ENCODE results near the gene PCSK5. TPM values are rescaled to one million over a fixed set of nuclear protein-coding genes. Genes with fewer than 3 reads are reported as not detected.

The PCSK5 gene
- total RNA-seq, 5 donors from 2014 or later (not counting 1 experiment from before 2014, with no cell fraction given) = 9.1 to 24.1 (median 12.7) TPM

DNA sequence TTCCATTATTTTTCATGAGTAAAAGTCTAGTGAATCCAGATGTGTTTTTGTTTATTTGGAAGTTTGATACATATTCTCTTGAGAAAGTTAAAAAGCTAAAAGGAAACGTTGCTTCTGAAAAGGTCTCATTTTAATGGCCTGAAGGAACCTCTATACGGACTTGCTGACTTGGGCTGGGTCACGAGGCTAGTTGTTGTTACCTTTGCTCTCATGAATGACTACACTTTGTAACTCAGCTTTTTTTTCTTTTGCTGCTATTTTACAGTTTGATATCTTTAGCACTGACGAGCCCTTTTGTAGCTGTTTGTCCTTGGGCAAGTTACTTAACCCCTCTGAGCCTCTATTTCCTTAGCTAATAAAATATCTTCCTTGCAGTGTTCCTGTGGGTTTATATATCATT, 211.5 kb downstream of the PCSK5 start:
- no peak overlapping the region for H3K4me3 Mint-ChIP-seq
- H3K4me1 ChIP-seq (ENCODE audit: control insufficient read depth in 1 of 2, extremely low read depth in 1 of 2, insufficient read depth in 2 of 2, low read length in 2 of 2) = peaks cover 0 to 7% of the 10 kb centered on the region in 2 experiments
- DNase-seq (no peak), ATAC-seq (replicated peaks in 1 of 4) (no peak)
- ChIA-PET POLR2A (interaction anchor here in 1 of 2 donors (0.6 kb wide), 1 partner anchor 40 kb away, joined by 4 read pairs; no protein-coding TSS in a partner anchor), CTCF (no interaction called here)
- H3K27ac ChIP-seq (ENCODE audit: low read length) = no peak overlapping the region
- peaks cover 54% of the 10 kb centered on the region for H3K36me3 Mint-ChIP-seq
- H3K4me1 Mint-ChIP-seq = peaks cover 10 to 26% (median 11%) of the 10 kb centered on the region in 3 donors
- peaks cover 0 to 6% of the 10 kb centered on the region in 2 donors for H3K36me3 ChIP-seq (ENCODE audit: control insufficient read depth in 2 of 2, extremely low read depth in 1 of 2, insufficient read depth in 1 of 2, low read length in 1 of 2)
- no peaks in the 10 kb centered on the region for H3K27me3 ChIP-seq (replicated peaks in 1 of 2; ENCODE audit: control insufficient read depth in 2 of 2, extremely low read depth in 1 of 2, insufficient read depth in 2 of 2, low read length in 1 of 2)
- H3K9me3 Mint-ChIP-seq = no peaks in the 10 kb centered on the region
- no peaks in the 10 kb centered on the region for H3K27me3 Mint-ChIP-seq
- H3K4me3 ChIP-seq (ENCODE audit: control insufficient read depth in 1 of 2, extremely low read depth in 1 of 2, low read length in 1 of 2) = no peak overlapping the region
- no peak overlapping the region for H3K27ac Mint-ChIP-seq
- H3K9me3 ChIP-seq = no peaks in the 10 kb centered on the region
- 88% methylated on average over 3 of the region's 4 CpGs for WGBS (ENCODE audit: insufficient coverage)

GRCh38 chr9:76103531-76104315, 213.2 kb downstream of the PCSK5 start:
- Mint-ChIP-seq H3K4me1 (peaks cover 10 to 21% (median 11%) of the 10 kb centered on the region in 3 donors), H3K36me3 (peaks cover 46% of the 10 kb centered on the region), H3K4me3 (no peak overlapping the region), H3K27me3 (no peaks in the 10 kb centered on the region), H3K27ac (no peak overlapping the region), H3K9me3 (no peaks in the 10 kb centered on the region)
- no peak for ATAC-seq (replicated peaks in 1 of 4)
- H3K4me1 ChIP-seq (ENCODE audit: control insufficient read depth in 1 of 2, extremely low read depth in 1 of 2, insufficient read depth in 2 of 2, low read length in 2 of 2) = peaks cover 0 to 7% of the 10 kb centered on the region in 2 experiments
- H3K27ac ChIP-seq (ENCODE audit: low read length) = no peak overlapping the region
- no peak for DNase-seq
- CTCF ChIA-PET = interaction anchor here in 1 of 2 donors (0.6 kb wide), 1 partner anchor 90 kb away, joined by 3 read pairs; no protein-coding TSS in a partner anchor
- H3K36me3 ChIP-seq (ENCODE audit: control insufficient read depth in 2 of 2, extremely low read depth in 1 of 2, insufficient read depth in 1 of 2, low read length in 1 of 2) = peaks cover 3 to 7% of the 10 kb centered on the region in 2 donors
- H3K4me3 ChIP-seq (ENCODE audit: control insufficient read depth in 1 of 2, extremely low read depth in 1 of 2, low read length in 1 of 2) = no peak overlapping the region
- POLR2A ChIA-PET = no interaction called here
- H3K27me3 ChIP-seq (replicated peaks in 1 of 2; ENCODE audit: control insufficient read depth in 2 of 2, extremely low read depth in 1 of 2, insufficient read depth in 2 of 2, low read length in 1 of 2) = no peaks in the 10 kb centered on the region
- no peaks in the 10 kb centered on the region for H3K9me3 ChIP-seq
- 100% methylated on average over 2 of the region's 6 CpGs for WGBS (ENCODE audit: insufficient coverage)

GRCh38 chr9:76107482-76107881, 217.0 kb downstream of the PCSK5 start:
- CTCF ChIA-PET = no interaction called here
- Mint-ChIP-seq H3K9me3 (no peaks in the 10 kb centered on the region), H3K36me3 (peaks cover 31% of the 10 kb centered on the region)

GRCh38 chr9:76109953-76110352, 219.5 kb downstream of the PCSK5 start:
- peaks cover 9% of the 10 kb centered on the region for H3K36me3 Mint-ChIP-seq
- no peaks in the 10 kb centered on the region for H3K9me3 Mint-ChIP-seq
- Histone ChIP-seq H3K36me3 (ENCODE audit: control insufficient read depth in 2 of 2, extremely low read depth in 1 of 2, insufficient read depth in 1 of 2, low read length in 1 of 2) (peaks cover 3 to 7% of the 10 kb centered on the region in 2 donors), H3K4me1 (ENCODE audit: control insufficient read depth in 1 of 2, extremely low read depth in 1 of 2, insufficient read depth in 2 of 2, low read length in 2 of 2) (no peaks in the 10 kb centered on the region), H3K27ac (ENCODE audit: low read length) (no peak overlapping the region), H3K4me3 (ENCODE audit: control insufficient read depth in 1 of 2, extremely low read depth in 1 of 2, low read length in 1 of 2) (no peak overlapping the region), H3K9me3 (no peaks in the 10 kb centered on the region), H3K27me3 (replicated peaks in 1 of 2; ENCODE audit: control insufficient read depth in 2 of 2, extremely low read depth in 1 of 2, insufficient read depth in 2 of 2, low read length in 1 of 2) (no peaks in the 10 kb centered on the region)
- no peak for ATAC-seq (replicated peaks in 1 of 4)
- no peak overlapping the region for H3K4me3 Mint-ChIP-seq
- CTCF ChIA-PET = no interaction called here
- POLR2A ChIA-PET = no interaction called here
- H3K4me1 Mint-ChIP-seq = no peaks in the 10 kb centered on the region
- WGBS (ENCODE audit: insufficient coverage) = 64% methylated on average over 2 of the region's 2 CpGs
- DNase-seq = no peak
- no peak overlapping the region for H3K27ac Mint-ChIP-seq
- no peaks in the 10 kb centered on the region for H3K27me3 Mint-ChIP-seq

More at GRCh38 chr9:76107482-76107881, 217.0 kb downstream of the PCSK5 start:
- H3K27me3 Mint-ChIP-seq = no peaks in the 10 kb centered on the region
- Histone ChIP-seq H3K36me3 (ENCODE audit: control insufficient read depth in 2 of 2, extremely low read depth in 1 of 2, insufficient read depth in 1 of 2, low read length in 1 of 2) (peaks cover 3 to 7% of the 10 kb centered on the region in 2 donors), H3K4me3 (ENCODE audit: control insufficient read depth in 1 of 2, extremely low read depth in 1 of 2, low read length in 1 of 2) (no peak overlapping the region), H3K27me3 (replicated peaks in 1 of 2; ENCODE audit: control insufficient read depth in 2 of 2, extremely low read depth in 1 of 2, insufficient read depth in 2 of 2, low read length in 1 of 2) (no peaks in the 10 kb centered on the region), H3K9me3 (no peaks in the 10 kb centered on the region), H3K27ac (ENCODE audit: low read length) (no peak overlapping the region), H3K4me1 (ENCODE audit: control insufficient read depth in 1 of 2, extremely low read depth in 1 of 2, insufficient read depth in 2 of 2, low read length in 2 of 2) (no peaks in the 10 kb centered on the region)
- DNase-seq (no peak), ATAC-seq (replicated peaks in 1 of 4) (no peak)
- H3K27ac Mint-ChIP-seq = no peak overlapping the region
- no peak overlapping the region for H3K4me3 Mint-ChIP-seq
- POLR2A ChIA-PET = no interaction called here
- 100% methylated on average over 2 of the region's 4 CpGs for WGBS (ENCODE audit: insufficient coverage)
- H3K4me1 Mint-ChIP-seq = peaks cover 0 to 2% (median 0%) of the 10 kb centered on the region in 3 donors

GRCh38 chr9:76112151-76112550, 221.7 kb downstream of the PCSK5 start:
- H3K4me1 ChIP-seq (ENCODE audit: control insufficient read depth in 1 of 2, extremely low read depth in 1 of 2, insufficient read depth in 2 of 2, low read length in 2 of 2) = peaks cover 0 to 2% of the 10 kb centered on the region in 2 experiments
- no peaks in the 10 kb centered on the region for H3K27me3 ChIP-seq (replicated peaks in 1 of 2; ENCODE audit: control insufficient read depth in 2 of 2, extremely low read depth in 1 of 2, insufficient read depth in 2 of 2, low read length in 1 of 2)
- POLR2A ChIA-PET = no interaction called here
- Mint-ChIP-seq H3K27ac (no peak overlapping the region), H3K9me3 (no peaks in the 10 kb centered on the region), H3K27me3 (no peaks in the 10 kb centered on the region), H3K4me1 (no peaks in the 10 kb centered on the region), H3K36me3 (peaks cover 9% of the 10 kb centered on the region), H3K4me3 (no peak overlapping the region)
- no CpG with 5 or more reads among the region's 2 CpGs for WGBS (ENCODE audit: insufficient coverage)
- H3K36me3 ChIP-seq (ENCODE audit: control insufficient read depth in 2 of 2, extremely low read depth in 1 of 2, insufficient read depth in 1 of 2, low read length in 1 of 2) = peaks cover 3 to 7% of the 10 kb centered on the region in 2 donors
- CTCF ChIA-PET = no interaction called here
- no peak for DNase-seq
- no peaks in the 10 kb centered on the region for H3K9me3 ChIP-seq
- H3K27ac ChIP-seq (ENCODE audit: low read length) = no peak overlapping the region
- no peak overlapping the region for H3K4me3 ChIP-seq (ENCODE audit: control insufficient read depth in 1 of 2, extremely low read depth in 1 of 2, low read length in 1 of 2)
- no peak for ATAC-seq (replicated peaks in 1 of 4)

GRCh38 chr9:76114144-76114543, 223.7 kb downstream of the PCSK5 start:
- no CpG with 5 or more reads among the region's 3 CpGs for WGBS (ENCODE audit: insufficient coverage)
- H3K9me3 Mint-ChIP-seq = no peaks in the 10 kb centered on the region
- H3K27me3 Mint-ChIP-seq = no peaks in the 10 kb centered on the region
- Histone ChIP-seq H3K27ac (ENCODE audit: low read length) (no peak overlapping the region), H3K9me3 (no peaks in the 10 kb centered on the region), H3K36me3 (ENCODE audit: control insufficient read depth in 2 of 2, extremely low read depth in 1 of 2, insufficient read depth in 1 of 2, low read length in 1 of 2) (no peaks in the 10 kb centered on the region), H3K27me3 (replicated peaks in 1 of 2; ENCODE audit: control insufficient read depth in 2 of 2, extremely low read depth in 1 of 2, insufficient read depth in 2 of 2, low read length in 1 of 2) (no peaks in the 10 kb centered on the region), H3K4me1 (ENCODE audit: control insufficient read depth in 1 of 2, extremely low read depth in 1 of 2, insufficient read depth in 2 of 2, low read length in 2 of 2) (peaks cover 0 to 2% of the 10 kb centered on the region in 2 experiments), H3K4me3 (ENCODE audit: control insufficient read depth in 1 of 2, extremely low read depth in 1 of 2, low read length in 1 of 2) (no peak overlapping the region)
- no peaks in the 10 kb centered on the region for H3K36me3 Mint-ChIP-seq
- ATAC-seq (replicated peaks in 1 of 4) (no peak), DNase-seq (no peak)
- no peak overlapping the region for H3K27ac Mint-ChIP-seq
- POLR2A ChIA-PET = no interaction called here
- CTCF ChIA-PET = no interaction called here
- no peaks in the 10 kb centered on the region for H3K4me1 Mint-ChIP-seq
- no peak overlapping the region for H3K4me3 Mint-ChIP-seq
